ENCODE measurements around the gene TACC3.

The TACC3 gene

DNA sequence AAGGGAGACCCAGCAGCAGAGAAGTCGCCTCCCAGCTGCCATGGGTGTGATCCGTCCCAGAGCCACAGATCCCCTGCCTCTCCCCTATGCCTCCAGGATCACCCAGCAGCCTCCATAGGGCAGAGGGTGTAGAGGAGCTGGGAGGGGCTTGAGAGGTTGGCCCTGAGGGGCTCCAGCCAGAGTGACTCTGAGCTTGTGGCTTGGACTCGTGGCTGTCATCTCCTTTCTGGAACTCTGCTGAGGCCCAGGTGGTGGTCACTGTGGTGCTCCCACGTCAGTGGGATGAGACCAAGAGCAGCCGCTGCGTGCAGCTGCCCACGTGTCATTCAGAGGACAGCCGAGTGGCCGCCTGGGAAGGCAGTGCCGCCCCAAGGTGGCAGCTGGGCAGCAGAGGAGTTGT lies 4.2 kb downstream of the TACC3 start:
- DNase-seq, result no peak

GRCh38 chr4:1726146-1726934 lies 5.0 kb downstream of the TACC3 start:
- peak; percentile 95 for DNase-seq

GRCh38 chr4:1727117-1728031 lies 6.1 kb downstream of the TACC3 start:
- peak; percentile 71 for DNase-seq

DNA sequence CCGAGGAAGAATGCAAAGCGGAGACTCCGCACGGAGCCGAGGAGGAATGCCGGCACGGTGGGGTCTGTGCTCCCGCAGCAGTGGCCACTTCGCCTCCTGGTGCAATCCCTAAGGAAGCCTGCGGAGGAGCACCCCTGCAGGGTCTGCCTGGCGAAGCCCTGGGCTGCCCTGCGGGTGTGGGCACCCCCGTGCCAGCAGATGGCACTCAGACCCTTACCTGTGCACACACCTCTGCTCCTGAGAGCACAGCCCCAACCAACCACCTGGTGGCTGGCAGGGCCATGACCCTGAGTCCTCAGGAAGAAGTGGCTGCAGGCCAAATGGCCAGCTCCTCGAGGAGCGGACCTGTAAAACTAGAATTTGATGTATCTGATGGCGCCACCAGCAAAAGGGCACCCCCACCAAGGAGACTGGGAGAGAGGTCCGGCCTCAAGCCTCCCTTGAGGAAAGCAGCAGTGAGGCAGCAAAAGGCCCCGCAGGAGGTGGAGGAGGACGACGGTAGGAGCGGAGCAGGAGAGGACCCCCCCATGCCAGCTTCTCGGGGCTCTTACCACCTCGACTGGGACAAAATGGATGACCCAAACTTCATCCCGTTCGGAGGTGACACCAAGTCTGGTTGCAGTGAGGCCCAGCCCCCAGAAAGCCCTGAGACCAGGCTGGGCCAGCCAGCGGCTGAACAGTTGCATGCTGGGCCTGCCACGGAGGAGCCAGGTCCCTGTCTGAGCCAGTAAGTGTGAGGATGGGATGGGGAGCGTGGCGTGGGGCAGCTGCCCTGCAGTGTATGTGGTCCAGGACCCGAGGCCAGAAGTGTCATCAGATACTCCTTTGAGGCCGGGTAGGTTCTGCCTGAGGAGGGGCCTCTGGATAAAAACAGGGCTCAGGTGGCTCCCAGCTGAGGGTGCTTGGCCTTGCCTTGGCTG lies 7.0 kb downstream of the TACC3 start:
- DNase-seq, result no peak

GRCh38 chr4:1730532-1731135 lies 9.3 kb downstream of the TACC3 start:
- DNase-seq, result no peak

GRCh38 chr4:1731180-1731579 lies 9.9 kb downstream of the TACC3 start:
- no peak for DNase-seq

DNA sequence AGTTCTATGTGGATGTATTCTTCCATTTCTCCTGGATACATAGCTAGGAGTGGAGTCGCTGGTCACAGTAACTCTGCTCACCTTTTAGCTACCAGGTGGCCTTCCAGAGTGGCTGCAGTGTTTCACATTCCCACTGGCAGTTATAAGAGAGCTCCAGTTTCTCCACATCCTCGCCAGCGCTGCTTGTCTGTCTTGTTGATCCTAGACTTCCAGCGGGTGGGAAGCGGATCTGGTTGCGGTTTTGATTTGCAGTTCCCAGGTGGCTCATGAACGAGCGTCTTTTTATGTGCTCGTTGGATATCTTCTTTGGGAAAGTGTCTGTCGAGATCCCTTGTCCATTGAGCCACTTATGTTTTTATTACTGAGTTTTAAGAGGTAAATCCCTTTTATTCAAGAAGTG lies 11.6 kb downstream of the TACC3 start:
- no peak for DNase-seq

DNA sequence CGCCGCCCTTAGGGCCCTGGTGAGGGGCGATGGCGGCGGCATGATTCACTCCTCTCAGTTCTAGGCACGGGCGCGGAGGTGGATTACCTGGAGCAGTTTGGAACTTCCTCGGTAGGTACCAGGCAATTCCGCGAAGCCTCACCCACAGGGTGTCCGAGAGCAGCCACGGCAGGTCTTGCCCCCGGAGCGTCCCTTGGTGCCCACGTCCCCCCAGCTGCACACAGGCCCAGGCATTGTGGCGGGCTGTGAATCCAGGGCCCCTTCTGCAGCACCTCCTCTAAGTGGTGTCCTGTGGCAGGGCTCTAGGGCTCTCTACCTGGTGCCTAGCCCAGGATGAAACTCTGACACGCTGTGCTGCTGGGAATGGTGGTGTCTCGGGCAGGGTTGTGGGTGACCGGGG lies 13.9 kb downstream of the TACC3 start:
- no peak for DNase-seq

- no peak for DNase-seq
Measured at GRCh38 chr4:1736812-1737211, 15.5 kb downstream of the TACC3 start.

GRCh38 chr4:1737666-1738065 lies 16.3 kb downstream of the TACC3 start:
- DNase-seq, result no peak

DNA sequence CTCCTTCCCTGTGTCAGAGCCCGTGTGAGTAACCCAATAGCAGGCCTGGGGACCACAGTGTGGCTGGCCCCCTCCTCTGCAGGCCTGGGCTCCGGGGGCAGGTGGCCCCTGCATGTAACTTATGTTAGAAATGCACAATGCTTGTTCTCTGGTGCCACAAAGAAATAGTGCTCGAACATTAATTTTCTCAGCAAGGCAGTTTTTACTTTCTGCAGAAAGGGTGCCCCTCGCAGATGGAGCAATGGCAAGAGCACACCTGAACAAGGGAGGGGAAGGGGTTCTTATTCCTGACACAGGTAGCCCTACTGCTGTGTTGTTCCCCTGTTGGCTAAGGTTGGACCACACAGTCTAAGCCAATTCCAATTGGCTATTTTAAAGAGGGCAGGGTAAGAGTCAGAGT lies 17.1 kb downstream of the TACC3 start:
- no peak for DNase-seq

GRCh38 chr4:1739358-1739757 lies 18.0 kb downstream of the TACC3 start:
- DNase-seq, result no peak

DNA sequence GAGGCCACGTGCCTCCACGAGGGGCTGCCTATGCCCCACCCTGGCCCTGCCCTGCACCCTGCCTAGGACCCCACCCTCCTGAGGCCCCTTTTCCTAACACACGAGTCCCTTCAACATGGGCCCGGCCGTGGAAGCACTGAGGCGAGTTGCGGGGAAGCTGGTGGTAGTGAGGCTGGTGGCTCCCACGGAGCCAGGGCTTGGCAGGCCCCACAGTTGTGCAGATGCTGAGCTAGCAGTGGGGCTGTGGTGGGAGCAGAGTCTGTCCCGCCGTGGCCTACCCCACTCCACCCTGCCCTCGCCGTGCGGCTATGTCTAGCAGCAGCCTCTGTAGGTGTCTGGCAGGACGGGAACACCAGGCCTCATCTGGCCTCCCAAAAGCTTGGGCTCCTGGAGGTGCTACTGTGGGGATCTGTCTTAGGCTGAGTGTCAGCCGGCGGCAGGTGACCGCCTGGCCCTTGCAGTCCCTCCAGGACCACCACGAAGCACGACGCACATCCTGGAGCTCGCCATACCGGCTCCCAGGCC lies 18.8 kb downstream of the TACC3 start:
- DNase-seq, result no peak

DNA sequence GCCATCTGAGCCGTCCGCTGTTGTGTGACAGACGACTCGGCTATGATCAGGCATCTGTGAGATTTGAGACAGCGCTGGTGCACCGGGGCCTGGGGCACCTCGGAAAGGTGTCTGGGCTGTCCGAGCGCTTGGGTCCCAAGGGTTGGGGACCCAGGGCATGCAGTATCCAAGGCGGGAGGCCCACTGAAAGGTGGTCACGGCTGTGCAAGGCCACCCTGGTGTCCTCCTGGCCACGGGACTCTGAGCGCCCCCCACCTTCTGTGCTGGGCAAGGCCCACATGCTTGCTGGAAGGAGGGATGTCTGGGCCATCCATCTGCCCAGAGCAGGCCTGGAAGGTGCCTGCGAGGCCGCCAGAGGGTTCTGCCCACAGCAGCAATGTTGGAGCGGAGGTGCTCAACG lies 19.9 kb downstream of the TACC3 start:
- DNase-seq, result no peak

DNA sequence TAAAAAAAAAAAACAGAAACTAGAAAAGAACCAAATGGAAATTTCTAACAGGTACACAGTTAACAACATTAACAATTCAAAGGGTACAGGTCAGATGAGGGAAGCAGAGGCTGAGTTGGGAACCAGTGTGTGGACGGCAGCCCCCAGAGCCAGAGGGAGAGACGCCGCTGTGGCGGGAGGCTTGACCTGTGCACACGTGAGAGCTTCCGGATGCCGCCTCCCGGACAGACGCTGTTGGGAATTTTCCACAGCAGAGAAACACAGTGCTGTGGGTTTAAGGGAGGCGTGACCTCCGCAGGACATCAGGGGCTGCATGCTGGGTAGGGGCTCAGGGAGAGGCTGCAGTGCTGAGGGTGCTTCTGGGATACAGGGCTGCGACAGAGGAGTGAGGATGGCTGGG lies 22.2 kb downstream of the TACC3 start:
- no peak for DNase-seq

DNA sequence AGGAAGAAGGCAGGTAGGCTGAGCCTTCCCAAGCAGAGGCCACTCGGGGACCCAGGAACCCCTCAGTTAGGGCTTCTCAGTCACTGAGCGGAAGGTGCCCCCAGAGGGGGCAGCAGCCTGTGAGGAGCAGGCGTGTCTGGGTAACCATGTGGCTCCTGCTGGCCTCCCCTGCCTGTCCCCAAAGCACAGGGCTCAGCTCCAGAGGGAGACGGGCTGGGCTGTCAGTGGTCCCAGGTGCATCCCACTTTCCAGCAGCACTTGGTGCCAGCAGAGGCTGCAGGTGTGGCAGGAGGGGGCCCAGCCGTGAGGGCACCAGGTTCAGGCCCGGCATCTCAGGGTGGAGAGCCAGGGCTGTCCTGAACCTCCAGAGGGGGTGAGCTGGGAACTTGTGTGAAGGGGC lies 22.7 kb downstream of the TACC3 start:
- DNase-seq, result no peak

DNA sequence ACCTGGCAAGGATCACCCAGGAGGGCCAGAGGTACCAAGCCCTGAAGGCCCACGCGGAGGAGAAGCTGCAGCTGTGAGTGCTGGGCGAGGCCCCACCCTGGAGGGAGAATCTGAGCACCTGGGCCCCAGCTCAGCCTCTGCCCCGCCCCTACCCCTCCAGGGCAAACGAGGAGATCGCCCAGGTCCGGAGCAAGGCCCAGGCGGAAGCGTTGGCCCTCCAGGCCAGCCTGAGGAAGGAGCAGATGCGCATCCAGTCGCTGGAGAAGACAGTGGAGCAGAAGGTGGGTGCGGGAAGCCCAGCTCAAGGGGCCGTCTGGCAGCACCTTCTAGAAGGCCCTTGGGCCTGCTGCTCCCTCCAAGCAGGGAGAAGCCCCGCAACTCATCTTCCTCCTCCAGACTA lies 23.2 kb downstream of the TACC3 start:
- no peak for DNase-seq

DNA sequence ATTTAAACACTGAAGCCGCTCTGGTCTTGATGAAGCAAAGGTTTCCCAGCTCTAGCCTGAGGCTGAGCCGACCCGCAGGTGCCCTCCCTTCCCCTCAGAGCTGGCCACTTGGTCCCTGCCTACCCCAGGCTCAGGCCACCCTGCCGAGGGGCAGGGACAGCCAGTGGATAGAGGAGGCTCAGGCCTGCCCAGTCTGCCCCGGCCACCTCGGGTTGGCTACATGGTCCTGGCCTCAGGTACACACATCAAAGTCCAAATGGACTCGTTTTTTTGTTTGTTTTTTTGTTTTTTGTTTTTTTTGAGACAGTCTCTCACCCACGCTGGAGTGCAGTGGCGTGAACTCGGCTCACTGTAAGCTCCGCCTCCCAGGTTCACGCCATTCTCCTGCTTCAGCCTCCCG lies 23.8 kb downstream of the TACC3 start:
- DNase-seq, result no peak

GRCh38 chr4:1745697-1746096 lies 24.4 kb downstream of the TACC3 start:
- no peak for DNase-seq

DNA sequence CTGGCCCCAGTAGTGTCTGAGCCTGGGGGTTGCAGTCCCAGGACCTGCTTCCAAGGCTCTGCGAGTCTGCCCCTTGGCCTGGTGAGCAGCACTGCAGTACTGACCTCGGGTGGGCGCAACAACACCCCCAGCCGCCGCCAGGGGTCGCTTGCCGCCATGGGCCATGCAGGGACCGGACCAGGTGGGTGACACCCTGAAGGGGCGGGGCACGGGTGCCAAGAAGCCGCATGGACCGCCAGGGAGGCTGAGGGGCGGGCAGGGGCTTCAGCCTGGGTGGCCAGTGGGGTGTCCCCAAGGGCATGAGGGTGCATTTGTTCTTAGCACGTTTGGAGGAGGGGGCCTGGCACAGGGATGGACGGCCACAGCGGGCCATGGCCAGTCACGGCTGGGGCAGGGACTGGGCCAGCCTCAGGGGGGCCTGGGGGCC lies 25.0 kb downstream of the TACC3 start:
- DNase-seq, result peak; percentile 92

- DNase-seq, result no peak
Measured at GRCh38 chr4:1746919-1747602, 25.7 kb downstream of the TACC3 start.

DNA sequence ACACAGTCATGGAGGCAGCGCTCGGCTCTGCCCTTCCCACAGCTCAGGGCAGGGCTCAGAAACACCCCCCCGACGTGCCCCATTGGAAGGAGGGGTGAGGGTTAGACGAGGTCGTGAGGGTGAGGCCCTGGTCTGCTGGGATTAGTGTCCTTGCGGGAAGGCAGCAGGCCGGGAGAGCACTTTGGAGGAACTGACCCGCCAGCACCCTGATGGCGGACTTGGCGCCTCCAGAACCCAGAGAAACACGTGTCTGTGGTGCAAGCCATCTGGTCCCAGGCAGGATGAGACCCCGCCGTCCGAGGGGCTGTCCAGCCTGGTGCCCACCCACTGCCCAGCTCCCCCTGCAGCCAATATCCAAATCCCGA lies 26.3 kb downstream of the TACC3 start:
- no peak for DNase-seq
